ENCODE data around the gene MTFR2.

The MTFR2 gene

DNA sequence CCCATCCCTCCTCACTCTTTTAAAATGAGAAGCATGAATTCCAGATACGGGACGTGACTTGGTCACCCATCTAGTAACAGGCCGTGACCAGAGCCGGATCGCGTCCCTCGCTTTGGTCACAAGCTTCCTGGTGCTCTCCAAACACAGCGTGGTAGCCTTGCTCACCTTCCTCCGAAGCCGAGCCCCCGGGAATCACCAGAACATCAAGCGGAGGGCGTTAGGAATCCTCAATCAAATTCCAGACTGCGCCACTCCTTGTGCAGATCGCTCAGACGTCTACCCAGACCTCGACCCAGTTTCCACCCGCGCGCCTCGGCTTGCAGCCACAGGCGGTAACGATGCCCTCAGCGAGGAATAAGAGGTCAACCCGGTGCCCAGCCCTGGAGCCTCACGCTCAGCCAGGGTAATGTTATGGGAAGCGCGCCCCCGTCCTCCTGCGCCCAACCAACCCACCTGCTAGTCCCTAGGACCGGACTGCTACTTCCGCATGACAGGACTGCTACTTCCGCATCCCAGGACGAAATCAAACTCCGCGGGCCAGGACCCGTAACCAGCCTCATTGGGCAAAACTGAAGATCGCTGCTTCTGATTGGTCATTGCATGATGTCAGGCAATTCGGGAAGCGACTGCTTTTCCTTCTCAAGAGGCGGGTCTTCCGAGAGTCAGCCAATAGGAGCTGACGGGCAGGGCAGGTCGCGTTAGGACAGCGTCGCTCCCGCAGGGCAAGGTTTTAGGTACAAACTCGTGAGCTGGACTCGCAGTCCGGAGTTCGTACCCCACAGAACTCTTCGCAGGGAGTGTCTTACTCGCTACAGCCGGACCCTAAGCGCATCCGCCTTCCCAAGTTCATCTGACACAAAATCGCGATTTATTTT, at the start of gene MTFR2:
Gene MTFR2 (minus strand): TSS at position 501 of the 875 bp plus-strand sequence. CDS start 1,212 bp downstream, outside the sequence.
- peak; percentile 92 for DNase-seq

- DNase-seq, result no peak
Measured at GRCh38 chr6:136294621-136295020, 44.5 kb upstream of the MTFR2 start.

- DNase-seq, result peak; percentile 61
Measured at GRCh38 chr6:136290410-136291010, 40.4 kb upstream of the MTFR2 start.

- DNase-seq, result peak; percentile 90
Measured at GRCh38 chr6:136289579-136290409, 39.7 kb upstream of the MTFR2 start, which contains the start of gene BCLAF1. Gene BCLAF1 (minus strand): TSS chr6:136289846. CDS start chr6:136279866, 9,980 bp downstream.

- DNase-seq, result peak; percentile 73
Measured at GRCh38 chr6:136289327-136289578, 39.1 kb upstream of the MTFR2 start.

- peak; percentile 58 for DNase-seq
Measured at GRCh38 chr6:136288566-136289326, 38.6 kb upstream of the MTFR2 start.

GRCh38 chr6:136284909-136285308, 34.8 kb upstream of the MTFR2 start:
- no peak for DNase-seq

GRCh38 chr6:136282906-136283305, 32.8 kb upstream of the MTFR2 start:
- no peak for DNase-seq

GRCh38 chr6:136280032-136280609, 30.0 kb upstream of the MTFR2 start:
- DNase-seq, result no peak

DNA sequence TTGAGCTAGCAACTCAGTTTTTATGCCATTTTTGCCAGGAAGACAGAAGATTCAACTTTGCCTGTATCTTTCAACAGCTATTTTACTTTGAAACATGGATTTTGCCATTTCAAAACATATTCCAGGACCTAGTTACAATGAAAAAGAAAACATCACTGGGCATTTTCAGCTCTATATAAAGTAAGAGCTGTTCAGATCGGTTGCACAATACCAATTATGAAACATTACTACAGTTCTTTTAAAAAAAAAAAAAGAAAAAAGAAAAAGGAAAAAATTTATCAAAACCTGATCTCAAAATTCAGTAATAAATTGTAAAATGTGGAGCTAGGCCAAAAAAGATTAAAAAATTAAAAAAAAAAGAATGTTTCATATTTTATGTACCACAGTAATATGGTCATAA, 24.0 kb upstream of the MTFR2 start:
- no peak for DNase-seq

DNA sequence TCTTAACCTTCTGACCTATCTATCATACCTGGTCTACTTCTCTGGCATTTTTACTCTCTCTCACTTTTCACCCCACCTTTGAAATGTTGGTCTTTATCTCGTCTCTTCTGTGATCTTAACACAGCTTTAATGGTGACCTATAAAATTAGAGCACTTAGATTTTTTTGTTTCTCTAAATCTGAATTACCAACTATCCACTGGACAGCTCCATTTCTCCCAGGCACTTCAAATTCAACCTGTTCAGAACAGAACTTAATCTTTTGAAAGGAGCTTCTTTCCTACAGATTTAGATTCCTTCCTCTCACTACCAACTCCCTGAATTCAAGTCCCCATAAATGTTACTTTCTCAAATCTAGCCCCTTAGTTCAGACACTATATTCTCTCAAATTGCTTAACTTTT, 15.0 kb upstream of the MTFR2 start:
- no peak for DNase-seq

DNA sequence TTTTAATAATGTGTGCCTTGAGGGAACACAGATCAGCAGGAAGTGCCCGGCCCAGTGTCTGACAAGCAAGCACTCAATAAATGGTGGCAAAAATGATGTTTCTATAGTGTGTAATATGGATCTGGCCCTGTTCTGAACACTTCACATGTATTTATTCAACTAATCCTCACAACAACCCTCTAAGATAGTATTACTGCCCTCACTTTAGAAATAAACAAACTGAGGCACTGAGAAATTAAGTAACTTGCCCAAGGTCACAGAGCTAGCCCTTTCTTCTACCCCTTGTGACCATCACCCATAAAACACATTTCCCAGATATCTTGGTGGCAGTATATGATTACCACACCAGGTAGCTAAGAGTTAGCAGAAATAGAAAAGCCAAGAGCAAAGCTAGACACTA, 12.8 kb upstream of the MTFR2 start:
- no peak for DNase-seq

GRCh38 chr6:136254851-136255466, 4.8 kb upstream of the MTFR2 start:
- DNase-seq, result no peak

- no peak for DNase-seq
Measured at GRCh38 chr6:136253734-136254133, 3.6 kb upstream of the MTFR2 start.

- no peak for DNase-seq
Measured at GRCh38 chr6:136252441-136252840, 2.3 kb upstream of the MTFR2 start.

DNA sequence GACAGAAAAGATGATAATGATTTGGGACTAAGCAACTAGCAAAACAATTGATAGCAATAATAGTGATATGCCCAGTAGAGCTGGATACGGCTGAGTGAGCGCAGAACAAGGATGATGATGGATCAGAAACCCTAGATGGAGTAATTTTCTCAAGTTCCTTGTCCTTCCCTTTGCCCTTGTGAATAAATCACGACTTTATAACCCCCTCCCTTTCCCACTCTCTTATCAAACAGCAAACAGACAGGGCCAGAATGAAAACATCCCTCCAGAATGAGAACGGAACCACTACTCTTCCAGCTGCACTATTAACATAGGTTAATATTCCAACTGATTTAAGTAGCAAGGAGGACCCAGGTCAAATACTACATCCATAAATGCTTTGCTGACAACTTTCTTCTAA, 1.3 kb upstream of the MTFR2 start:
- DNase-seq, result no peak

GRCh38 chr6:136250686-136251008, 536 bp upstream of the MTFR2 start:
- no peak for DNase-seq

DNA sequence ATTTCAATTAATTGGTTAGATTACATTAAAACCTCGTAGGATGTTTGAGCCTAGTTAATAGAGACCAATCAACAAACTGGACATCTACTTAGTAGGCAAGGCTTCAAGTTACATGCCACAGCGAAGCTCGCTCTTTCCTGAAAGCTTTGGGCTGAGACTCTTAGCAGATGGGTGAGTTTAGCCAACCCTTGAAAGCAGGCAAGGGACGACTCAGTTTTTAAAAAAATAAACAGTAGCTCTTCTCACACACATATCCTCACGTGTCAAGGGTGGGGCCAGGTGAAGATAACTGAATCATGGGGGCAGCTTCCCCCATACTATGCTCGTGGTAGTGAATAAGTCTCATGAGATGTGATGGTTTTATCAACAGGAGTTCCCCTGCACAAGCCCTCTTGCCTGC, 775 bp downstream of the MTFR2 start:
- no peak for DNase-seq

DNA sequence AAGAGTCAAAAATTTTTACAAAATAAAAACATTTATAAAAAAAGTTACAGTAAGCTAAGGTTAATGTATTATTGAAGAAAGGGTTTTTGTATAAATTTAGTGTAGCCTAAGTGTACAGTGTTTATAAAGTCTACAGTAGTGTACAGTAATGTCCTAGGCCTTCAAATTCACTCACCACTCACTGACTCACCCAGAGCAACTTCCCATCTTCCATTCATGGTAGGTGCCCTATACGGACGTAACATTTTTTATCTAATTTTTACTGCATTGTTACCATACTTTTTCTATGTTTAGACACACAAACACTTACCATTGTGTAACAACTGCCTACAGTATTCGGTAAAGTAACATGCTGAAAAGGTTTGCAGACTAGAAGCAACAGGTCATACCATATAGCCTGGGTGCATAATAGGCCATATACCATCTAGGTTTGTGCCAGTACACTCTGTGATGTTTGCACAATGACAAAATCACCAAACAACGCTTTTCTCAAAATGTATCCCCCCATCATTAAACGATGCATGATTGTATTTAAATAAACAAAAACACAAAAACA, 6.0 kb downstream of the MTFR2 start:
- DNase-seq, result no peak

DNA sequence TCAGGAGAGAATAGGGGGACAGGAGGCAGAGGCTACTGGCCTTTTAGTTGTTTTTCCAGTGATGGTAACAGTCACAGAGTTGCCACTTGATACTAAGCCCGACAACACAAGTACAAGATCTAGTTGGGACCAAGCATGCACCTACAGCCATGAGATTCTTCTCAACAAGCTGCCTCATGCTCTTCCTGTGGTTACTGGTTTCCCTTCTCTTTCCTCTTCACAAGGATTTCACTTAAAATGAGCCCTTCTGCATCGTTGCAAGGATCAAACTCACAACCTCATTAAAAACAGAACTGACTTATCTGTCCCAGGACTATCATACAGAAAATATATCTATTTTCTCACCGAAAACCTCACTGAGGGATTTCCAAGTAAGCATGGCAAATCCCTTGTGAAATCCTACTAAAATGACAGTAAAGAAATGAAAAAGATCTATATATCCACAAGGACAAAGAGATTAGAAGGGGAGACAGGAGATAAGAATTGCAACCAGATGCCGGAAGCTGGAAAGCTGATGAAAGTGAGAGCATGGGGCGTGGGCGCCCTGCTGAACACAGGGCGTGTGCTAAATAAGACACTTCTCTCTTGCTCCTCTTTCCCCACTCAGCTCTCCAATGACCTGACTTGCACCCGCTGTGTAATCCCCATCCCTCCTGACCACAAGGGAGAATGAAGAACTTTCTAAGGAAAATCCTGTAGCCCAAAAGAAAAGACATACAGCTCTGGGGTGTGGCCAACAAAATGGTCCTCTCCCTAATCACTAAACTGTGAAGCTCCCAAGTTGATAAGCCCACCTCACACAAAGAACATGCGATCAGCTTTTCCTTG, 13.4 kb downstream of the MTFR2 start:
- DNase-seq, result no peak

- DNase-seq, result peak; percentile 72
Measured at GRCh38 chr6:136235233-136235564, 14.9 kb downstream of the MTFR2 start.

Measured in NCI-H2029 (cell line).